SIG-M5 (cell line): Measurements from ENCODE around the gene SURF4.

ENCODE experiments used
- DNase-seq: peaks from one replicate; lab custom pipeline; 2025; lab: John Stamatoyannopoulos, UW

The SURF4 gene

GRCh38 chr9:133375724-133376654 is at the start of gene SURF4, which contains the start of gene STKLD1:
Gene SURF4 (minus strand): TSS chr9:133376060. CDS start chr9:133375969, 91 bp downstream.
Gene STKLD1 (plus strand): TSS chr9:133376366. CDS start chr9:133376474, 108 bp downstream.
- peak; percentile 62 for DNase-seq

GRCh38 chr9:133425049-133425632 is 49.3 kb upstream of the SURF4 start:
- no peak for DNase-seq

GRCh38 chr9:133424187-133424586 is 48.3 kb upstream of the SURF4 start:
- DNase-seq: no peak

- no peak for DNase-seq
These were observed 47.4 kb upstream of the SURF4 start for GRCh38 chr9:133423216-133423615.

- no peak for DNase-seq
These were observed 46.0 kb upstream of the SURF4 start, which contains the start of gene ADAMTS13 for GRCh38 chr9:133421615-133422542. Gene ADAMTS13 (plus strand): TSS chr9:133422367. CDS start chr9:133422444, 77 bp downstream.

GRCh38 chr9:133420392-133420827 is 44.5 kb upstream of the SURF4 start:
- DNase-seq: no peak

GRCh38 chr9:133419005-133419404 is 43.1 kb upstream of the SURF4 start:
- DNase-seq: no peak

GRCh38 chr9:133417541-133418461 is 41.9 kb upstream of the SURF4 start, which contains the start of gene REXO4:
Gene REXO4 (minus strand): TSS chr9:133418010. CDS start chr9:133417844, 166 bp downstream.
- peak; percentile 51 for DNase-seq

GRCh38 chr9:133415170-133415569 is 39.3 kb upstream of the SURF4 start:
- DNase-seq: no peak

- DNase-seq: no peak
These were observed 32.2 kb upstream of the SURF4 start for GRCh38 chr9:133408042-133408441.

GRCh38 chr9:133406480-133407307 is 30.8 kb upstream of the SURF4 start:
- DNase-seq: peak; percentile 3

- no peak for DNase-seq
These were observed 29.9 kb upstream of the SURF4 start for GRCh38 chr9:133405508-133406438.

- DNase-seq: no peak
These were observed 28.7 kb upstream of the SURF4 start for GRCh38 chr9:133404454-133405002.

- no peak for DNase-seq
These were observed 28.1 kb upstream of the SURF4 start for GRCh38 chr9:133403766-133404453.

GRCh38 chr9:133402689-133403088 is 26.8 kb upstream of the SURF4 start:
- no peak for DNase-seq

GRCh38 chr9:133401588-133401987 is 25.7 kb upstream of the SURF4 start:
- DNase-seq: no peak

- no peak for DNase-seq
These were observed 24.4 kb upstream of the SURF4 start for GRCh38 chr9:133400292-133400691.

GRCh38 chr9:133397895-133398294 is 22.0 kb upstream of the SURF4 start:
- DNase-seq: no peak
